ENCODE data around the gene PTPN3.
A peak's percentile ranks its signal among the peaks of the same experiment; 100 is the strongest.

PTPN3 gene

DNA sequence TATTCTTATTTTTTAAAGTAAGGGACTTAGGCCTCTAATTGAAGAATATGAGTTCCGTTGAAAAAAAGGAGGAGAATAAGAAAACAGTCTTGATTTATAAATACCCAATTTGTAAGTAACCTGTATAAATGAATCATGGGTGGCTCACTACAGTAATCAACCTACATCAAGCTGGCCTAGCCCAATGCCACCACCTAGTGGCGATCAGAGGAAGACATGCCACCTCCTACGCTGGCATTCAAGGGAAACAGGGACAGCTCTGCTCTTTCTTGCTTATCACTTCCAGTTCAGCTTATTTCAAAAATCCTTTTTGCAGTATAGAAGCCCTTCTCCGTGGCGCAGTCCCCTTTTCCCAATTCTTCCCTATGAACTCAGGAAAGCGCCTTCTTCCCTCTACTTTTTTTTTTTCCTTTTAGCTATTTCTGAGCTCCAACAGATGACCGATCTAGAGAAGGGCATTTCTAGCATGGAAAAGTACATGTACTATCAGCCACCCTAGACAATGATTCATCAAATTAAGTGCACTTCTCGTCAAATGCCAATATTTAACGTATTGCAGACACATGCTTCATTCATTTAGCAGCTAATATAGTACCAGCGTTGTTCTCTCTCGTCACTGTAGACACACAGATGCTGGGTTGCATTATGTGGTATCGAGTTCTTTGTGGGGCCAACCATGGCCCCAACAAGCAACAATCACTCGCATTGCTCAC is 28.3 kb downstream of the PTPN3 start:
- peak; percentile 51 for DNase-seq (ENCODE audit: low read depth)
- TF ChIP-seq, protein P1, sequence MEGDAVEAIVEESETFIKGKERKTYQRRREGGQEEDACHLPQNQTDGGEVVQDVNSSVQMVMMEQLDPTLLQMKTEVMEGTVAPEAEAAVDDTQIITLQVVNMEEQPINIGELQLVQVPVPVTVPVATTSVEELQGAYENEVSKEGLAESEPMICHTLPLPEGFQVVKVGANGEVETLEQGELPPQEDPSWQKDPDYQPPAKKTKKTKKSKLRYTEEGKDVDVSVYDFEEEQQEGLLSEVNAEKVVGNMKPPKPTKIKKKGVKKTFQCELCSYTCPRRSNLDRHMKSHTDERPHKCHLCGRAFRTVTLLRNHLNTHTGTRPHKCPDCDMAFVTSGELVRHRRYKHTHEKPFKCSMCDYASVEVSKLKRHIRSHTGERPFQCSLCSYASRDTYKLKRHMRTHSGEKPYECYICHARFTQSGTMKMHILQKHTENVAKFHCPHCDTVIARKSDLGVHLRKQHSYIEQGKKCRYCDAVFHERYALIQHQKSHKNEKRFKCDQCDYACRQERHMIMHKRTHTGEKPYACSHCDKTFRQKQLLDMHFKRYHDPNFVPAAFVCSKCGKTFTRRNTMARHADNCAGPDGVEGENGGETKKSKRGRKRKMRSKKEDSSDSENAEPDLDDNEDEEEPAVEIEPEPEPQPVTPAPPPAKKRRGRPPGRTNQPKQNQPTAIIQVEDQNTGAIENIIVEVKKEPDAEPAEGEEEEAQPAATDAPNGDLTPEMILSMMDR (IDR thresholded peaks at IDR 0.05; ENCODE audit: low read depth, low read length, missing control alignments) = peak; percentile 93
- no peak overlapping the region for H3K4me3 ChIP-seq (ENCODE audit: low read depth, low read length)

DNA sequence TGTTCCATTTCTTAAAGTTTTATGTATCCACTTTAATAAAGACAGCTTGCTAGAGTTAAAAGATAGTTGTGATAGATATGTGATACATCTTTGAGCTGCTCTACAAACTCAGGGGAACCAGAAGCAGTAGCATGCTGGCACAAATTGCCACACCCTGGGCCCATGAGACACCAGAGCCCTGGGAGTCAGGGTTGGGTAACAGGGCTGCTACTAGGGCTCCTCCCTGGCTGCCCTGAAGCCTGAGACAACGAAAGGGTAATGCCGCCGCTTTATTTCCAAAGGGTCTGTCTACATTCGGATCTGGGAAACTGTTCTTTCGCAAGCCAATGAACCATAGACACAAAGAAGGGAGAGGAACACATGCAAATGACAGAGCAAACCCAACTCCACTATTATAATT is 29.2 kb downstream of the PTPN3 start:
- DNase-seq (ENCODE audit: low read depth) = no peak

DNA sequence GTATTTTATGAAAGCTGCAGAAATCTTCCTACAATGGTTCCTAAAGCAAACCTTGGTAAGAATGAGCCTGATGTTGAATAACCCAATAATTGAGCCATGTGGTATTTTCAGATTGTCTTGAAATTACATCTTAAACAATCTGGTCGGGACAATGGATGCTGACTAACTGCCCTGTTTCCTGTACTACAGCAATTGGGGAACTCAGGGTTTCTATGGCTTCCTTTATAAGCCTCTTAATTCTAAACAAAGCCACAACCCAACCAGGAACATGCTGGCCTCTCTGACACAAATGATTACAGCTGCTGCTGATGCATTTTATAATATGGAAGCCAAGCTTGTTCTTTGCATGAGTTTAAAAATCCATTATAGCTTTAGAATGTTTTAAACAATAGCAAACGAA is 30.2 kb downstream of the PTPN3 start:
- TF ChIP-seq, protein P1 (IDR thresholded peaks at IDR 0.05; ENCODE audit: low read depth, low read length, missing control alignments) = no peak
- no peak overlapping the region for H3K4me3 ChIP-seq (ENCODE audit: low read depth, low read length)
- no peak for DNase-seq (ENCODE audit: low read depth)

More for the DNA sequence above, 29.2 kb downstream of the PTPN3 start:
- no peak overlapping the region for H3K4me3 ChIP-seq (ENCODE audit: low read depth, low read length)
- TF ChIP-seq, protein P1 (IDR thresholded peaks at IDR 0.05; ENCODE audit: low read depth, low read length, missing control alignments) = no peak

DNA sequence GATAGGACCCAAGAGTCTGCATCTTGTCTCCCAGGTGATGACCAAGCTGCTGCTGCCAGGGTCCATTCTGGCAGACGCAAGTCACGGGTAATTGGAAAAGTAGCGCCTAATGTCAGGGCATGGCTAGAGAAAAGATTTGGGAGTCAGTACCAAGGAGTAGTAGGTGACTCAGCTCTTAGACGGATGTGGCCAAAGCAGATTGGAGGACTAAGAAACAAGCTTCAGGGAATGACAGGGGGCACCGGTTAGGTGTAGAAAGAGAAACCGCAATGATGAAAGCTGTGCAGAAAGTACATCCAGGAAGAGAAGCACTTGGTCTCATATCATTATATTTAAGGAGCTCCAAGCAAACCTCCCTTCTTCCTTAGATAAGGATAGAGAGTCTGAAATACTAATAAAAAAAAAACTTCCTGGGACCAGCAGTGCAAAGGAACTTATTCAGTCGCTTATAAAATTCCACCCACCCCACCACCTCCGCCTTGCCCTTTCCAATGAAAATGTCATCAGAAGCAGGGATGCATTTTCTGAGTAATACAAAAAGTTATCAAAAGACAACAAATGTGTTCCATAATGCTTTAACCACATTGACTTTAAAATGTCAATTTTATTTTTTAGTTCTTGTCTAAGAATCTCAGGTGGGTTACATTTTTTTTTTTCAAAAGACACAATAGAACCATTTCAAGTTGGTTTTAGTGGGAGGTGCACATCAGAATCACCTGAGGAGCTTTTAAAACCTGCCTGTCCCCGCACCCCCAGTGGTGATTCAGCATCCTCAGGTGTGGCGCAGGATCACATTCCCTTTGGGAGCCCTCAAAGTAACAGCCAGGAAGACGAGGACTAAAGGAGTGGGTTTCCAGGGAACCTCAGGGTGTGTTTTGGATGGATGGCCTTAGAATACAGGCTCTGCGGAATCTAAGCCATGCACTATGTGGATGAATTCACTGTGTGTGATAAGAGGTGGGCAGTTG is 31.2 kb downstream of the PTPN3 start:
- no peak for DNase-seq (ENCODE audit: low read depth)
- TF ChIP-seq, protein P1 (IDR thresholded peaks at IDR 0.05; ENCODE audit: low read depth, low read length, missing control alignments) = no peak

DNA sequence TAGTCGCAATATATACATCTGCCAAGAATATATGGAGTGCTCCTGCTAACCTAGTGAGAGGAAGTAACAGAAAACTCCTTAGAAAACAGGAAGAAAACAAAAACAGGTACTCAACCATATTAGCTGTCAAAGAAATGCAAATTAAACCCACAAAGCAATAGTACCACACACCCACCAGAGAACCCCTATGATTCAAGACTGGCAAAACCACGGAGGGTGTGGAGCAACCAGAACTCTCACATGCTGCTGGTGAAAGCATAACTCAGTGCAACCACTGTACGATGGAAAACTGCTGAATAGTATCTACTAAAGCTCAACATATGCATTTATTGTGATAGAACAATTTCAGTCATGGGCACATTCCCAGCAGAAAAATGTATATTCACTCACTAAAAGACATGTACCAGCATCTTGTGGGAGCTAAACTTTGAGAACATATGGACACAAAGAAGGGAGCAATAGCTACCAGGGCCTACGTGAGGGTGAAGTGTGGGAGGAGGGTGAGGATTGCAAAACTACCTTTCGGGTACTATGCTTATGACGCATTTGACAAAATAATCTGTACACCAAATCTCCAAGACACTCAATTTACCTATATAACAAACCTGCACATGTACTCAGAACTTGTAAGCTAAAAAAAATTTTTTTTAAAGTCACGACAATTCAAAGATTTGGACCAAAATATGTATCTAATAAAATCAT is 34.0 kb downstream of the PTPN3 start:
- no peak overlapping the region for H3K4me3 ChIP-seq (ENCODE audit: low read depth, low read length)
- TF ChIP-seq, protein P1 (IDR thresholded peaks at IDR 0.05; ENCODE audit: low read depth, low read length, missing control alignments) = no peak
- DNase-seq (ENCODE audit: low read depth) = peak; percentile 44

More for the DNA sequence above, 31.2 kb downstream of the PTPN3 start:
- H3K4me3 ChIP-seq (ENCODE audit: low read depth, low read length) = no peak overlapping the region

DNA sequence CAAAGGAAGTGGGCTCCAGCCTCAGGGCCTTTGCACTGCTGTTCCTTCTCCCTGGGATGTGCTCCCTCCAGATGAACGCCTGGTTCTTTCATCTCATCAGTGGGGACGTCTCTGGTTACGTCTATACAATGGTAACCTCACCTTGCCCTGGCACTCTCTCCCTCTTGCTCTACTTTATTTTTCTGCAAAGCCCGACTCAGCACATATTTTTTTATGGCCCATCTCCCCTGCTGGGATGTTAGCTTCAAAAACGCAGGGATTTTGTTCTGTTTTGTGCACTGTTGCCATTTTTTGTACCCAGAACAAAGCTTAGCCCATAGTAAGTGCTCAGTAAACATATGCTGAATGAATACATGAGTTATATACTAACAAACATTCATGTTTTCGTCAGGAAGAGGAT is 37.5 kb downstream of the PTPN3 start:
- no peak overlapping the region for H3K4me3 ChIP-seq (ENCODE audit: low read depth, low read length)
- TF ChIP-seq, protein P1 (IDR thresholded peaks at IDR 0.05; ENCODE audit: low read depth, low read length, missing control alignments) = no peak
- DNase-seq (ENCODE audit: low read depth) = no peak

Measured in GM12864 (cell line).